OCI-LY7 (cell line): ENCODE data around the gene KIF21B.

Source experiments
- EZH2phosphoT487 ChIP-seq: fragments of 200-600 bp; sonication (generic); IDR thresholded peaks from 2 replicates; pipeline ENCODE4 v1.6.1; 2018; ENCODE audit warnings: low read depth, borderline replicate concordance, mild to moderate bottlenecking, mixed run types, antibody characterized with exemption, low read length, moderate library complexity, mixed read lengths
- TF ChIP-seq, protein P1 (sequence below): fragments of 200-600 bp; sonication (generic); conservative IDR thresholded peaks from 2 replicates; pipeline ENCODE4 v1.5.1; 2014; ENCODE audit warnings: mild to moderate bottlenecking, antibody characterized with exemption, low read length, moderate library complexity, mixed read lengths

DNA sequence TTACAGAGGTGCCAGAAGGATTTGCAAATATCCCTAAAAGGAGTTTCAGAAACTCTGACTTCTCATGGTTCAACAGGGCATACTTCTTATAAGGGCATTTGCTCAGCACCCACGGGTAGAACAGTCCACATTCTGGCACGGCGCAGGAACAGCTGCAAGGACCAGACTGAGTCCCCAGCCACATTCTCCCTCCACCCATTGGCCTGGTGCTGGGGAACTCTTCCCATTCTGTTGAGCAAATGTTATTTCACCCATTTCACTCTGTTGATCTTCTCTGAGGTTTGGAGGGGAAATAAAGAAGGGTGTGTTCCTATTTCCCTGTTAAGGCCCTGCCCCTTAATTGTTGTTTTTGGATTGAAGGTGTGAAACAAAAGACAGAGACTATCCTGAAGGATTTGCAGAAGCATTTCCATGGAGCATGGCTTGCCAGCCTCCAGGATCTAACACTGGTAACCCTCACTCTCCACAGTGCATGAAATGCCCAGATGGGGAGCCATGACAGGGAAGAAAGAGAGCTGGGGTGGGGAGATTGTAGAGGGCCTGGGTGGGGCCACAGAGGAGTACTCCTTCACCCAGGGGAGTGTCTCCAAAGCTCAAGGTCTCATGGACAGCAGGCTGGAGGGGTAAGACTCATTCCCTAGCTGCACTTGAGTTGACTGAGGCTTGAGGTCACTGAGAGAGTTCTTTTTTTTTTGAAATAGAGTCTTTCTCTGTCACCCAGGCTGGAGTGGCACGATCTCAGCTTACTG lies 93.8 kb downstream of the KIF21B start:
- TF ChIP-seq, protein P1, sequence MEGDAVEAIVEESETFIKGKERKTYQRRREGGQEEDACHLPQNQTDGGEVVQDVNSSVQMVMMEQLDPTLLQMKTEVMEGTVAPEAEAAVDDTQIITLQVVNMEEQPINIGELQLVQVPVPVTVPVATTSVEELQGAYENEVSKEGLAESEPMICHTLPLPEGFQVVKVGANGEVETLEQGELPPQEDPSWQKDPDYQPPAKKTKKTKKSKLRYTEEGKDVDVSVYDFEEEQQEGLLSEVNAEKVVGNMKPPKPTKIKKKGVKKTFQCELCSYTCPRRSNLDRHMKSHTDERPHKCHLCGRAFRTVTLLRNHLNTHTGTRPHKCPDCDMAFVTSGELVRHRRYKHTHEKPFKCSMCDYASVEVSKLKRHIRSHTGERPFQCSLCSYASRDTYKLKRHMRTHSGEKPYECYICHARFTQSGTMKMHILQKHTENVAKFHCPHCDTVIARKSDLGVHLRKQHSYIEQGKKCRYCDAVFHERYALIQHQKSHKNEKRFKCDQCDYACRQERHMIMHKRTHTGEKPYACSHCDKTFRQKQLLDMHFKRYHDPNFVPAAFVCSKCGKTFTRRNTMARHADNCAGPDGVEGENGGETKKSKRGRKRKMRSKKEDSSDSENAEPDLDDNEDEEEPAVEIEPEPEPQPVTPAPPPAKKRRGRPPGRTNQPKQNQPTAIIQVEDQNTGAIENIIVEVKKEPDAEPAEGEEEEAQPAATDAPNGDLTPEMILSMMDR, result no peak
- TF ChIP-seq EZH2phosphoT487, result no peak
